ENCODE results near the gene TENT5C. TPM values are rescaled to one million over a fixed set of nuclear protein-coding genes. Genes with fewer than 3 reads are reported as not detected.

TENT5C gene
- total RNA-seq, 2 experiments from 2014 or later: 64.5 to 66.1 TPM

- Mint-ChIP-seq H3K27ac (peak overlapping the region; percentile 55), H3K4me3 (no peak overlapping the region), H3K9me3 (no peaks in the 10 kb centered on the region), H3K27me3 (no peaks in the 10 kb centered on the region), H3K36me3 (ENCODE audit: low read depth) (peaks cover 89% of the 10 kb centered on the region), H3K4me1 (peaks cover 96% of the 10 kb centered on the region)
- ChIA-PET CTCF (interaction anchor here (0.7 to 2.8 kb wide), 10 partner anchors 13 to 146 kb away, joined by 3 to 11 read pairs (median 6); no protein-coding TSS in a partner anchor), POLR2A (interaction anchor here (0.8 to 20.6 kb wide), 6 partner anchors 9 to 77 kb away, joined by 3 to 512 read pairs (median 6); no protein-coding TSS in a partner anchor)
- no peak for DNase-seq
Observed at GRCh38 chr1:117612517-117613248, 6.8 kb downstream of the TENT5C start.

GRCh38 chr1:117613249-117613968, 7.6 kb downstream of the TENT5C start:
- H3K9me3 Mint-ChIP-seq: no peaks in the 10 kb centered on the region
- ChIA-PET CTCF (interaction anchor here (0.8 to 2.8 kb wide), 12 partner anchors 13 to 145 kb away, joined by 3 to 11 read pairs (median 6); no protein-coding TSS in a partner anchor), POLR2A (interaction anchor here (0.8 to 20.6 kb wide), 6 partner anchors 8 to 77 kb away, joined by 3 to 512 read pairs (median 4); no protein-coding TSS in a partner anchor)
- no peak for DNase-seq
- H3K27ac Mint-ChIP-seq: no peak overlapping the region
- peaks cover 89% of the 10 kb centered on the region for H3K36me3 Mint-ChIP-seq (ENCODE audit: low read depth)
- peaks cover 96% of the 10 kb centered on the region for H3K4me1 Mint-ChIP-seq
- no peaks in the 10 kb centered on the region for H3K27me3 Mint-ChIP-seq
- no peak overlapping the region for H3K4me3 Mint-ChIP-seq

DNA sequence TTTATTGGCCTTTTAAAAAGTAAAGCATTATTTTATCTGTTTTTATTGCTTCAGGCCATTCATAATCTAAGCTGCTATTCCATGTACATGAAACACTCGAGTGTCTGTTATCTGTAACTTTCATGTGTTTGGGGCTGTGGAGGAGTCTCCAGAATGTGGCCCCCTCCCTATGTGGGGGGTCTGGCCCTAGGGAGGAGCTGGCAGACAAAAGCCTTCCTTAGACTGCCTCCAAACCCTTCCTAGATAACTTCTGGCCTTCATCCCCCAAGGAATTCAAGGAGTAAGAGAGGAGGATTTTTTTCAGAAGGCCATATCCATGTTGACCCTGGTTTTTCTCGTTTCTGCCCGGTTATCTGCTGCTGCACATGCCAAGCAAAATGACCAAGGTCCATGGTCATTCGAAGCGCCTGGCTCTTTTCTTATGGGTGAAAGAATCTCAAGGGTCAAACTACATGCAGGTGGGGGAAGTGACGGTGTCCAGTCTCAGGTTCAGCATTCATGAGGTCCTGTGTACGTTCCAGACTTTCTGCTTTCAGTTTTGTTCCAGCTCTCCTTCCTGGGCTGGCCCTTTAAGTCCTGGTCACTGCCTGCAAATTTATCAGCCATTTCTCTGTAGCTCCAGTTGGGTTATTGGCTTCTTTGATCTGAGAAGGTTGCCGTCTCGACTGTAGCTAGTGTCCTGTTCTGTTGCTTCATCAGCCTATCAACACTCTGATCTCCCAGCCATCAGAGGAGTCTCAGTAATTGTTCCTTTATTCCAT, 8.3 kb downstream of the TENT5C start:
- no peaks in the 10 kb centered on the region for H3K9me3 Mint-ChIP-seq
- no peak overlapping the region for H3K4me3 Mint-ChIP-seq
- H3K36me3 Mint-ChIP-seq (ENCODE audit: low read depth): peaks cover 85% of the 10 kb centered on the region
- peaks cover 94% of the 10 kb centered on the region for H3K4me1 Mint-ChIP-seq
- no peak for DNase-seq
- H3K27me3 Mint-ChIP-seq: no peaks in the 10 kb centered on the region
- H3K27ac Mint-ChIP-seq: no peak overlapping the region
- POLR2A ChIA-PET: interaction anchor here (1.3 to 20.6 kb wide), 3 partner anchors 14 to 76 kb away, joined by 3 to 512 read pairs (median 4); no protein-coding TSS in a partner anchor
- CTCF ChIA-PET: interaction anchor here (1.0 to 2.8 kb wide), 5 partner anchors 12 to 140 kb away, joined by 3 to 6 read pairs (median 3); no protein-coding TSS in a partner anchor

- peaks cover 82% of the 10 kb centered on the region for H3K36me3 Mint-ChIP-seq (ENCODE audit: low read depth)
- CTCF ChIA-PET: interaction anchor here (2.8 kb wide), 1 partner anchor 40 kb away, joined by 6 read pairs; no protein-coding TSS in a partner anchor
- no peak overlapping the region for H3K4me3 Mint-ChIP-seq
- peak; percentile 28 for DNase-seq
- peaks cover 93% of the 10 kb centered on the region for H3K4me1 Mint-ChIP-seq
- no peak overlapping the region for H3K27ac Mint-ChIP-seq
- no peaks in the 10 kb centered on the region for H3K27me3 Mint-ChIP-seq
- H3K9me3 Mint-ChIP-seq: no peaks in the 10 kb centered on the region
- POLR2A ChIA-PET: interaction anchor here (3.6 to 20.6 kb wide), 2 partner anchors 9 to 41 kb away, joined by 25 to 512 read pairs; partner anchors contain the start of gene TENT5C
Observed at GRCh38 chr1:117615474-117615873, 9.6 kb downstream of the TENT5C start.

DNA sequence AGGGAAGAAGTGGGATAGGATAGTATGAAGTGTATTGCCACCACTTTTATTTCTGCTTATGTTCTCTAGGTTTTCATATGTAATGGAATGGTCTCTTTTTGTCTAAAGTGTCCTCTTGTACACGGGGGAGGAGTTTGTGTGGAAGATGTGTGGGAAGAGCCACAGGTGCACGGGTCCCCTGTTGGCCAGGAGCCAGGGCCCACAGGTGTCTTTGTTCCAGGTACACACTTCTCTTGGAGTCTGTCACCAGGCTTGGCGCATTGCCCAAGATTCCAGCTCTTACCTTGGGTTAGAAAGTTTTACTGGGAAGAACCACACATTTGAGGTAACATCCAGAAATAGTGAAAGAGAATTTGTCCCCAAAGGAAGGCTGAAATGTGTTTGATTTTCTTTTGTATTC, 10.5 kb downstream of the TENT5C start:
- ChIA-PET CTCF (interaction anchor here (0.8 to 1.5 kb wide), 2 partner anchors 8 to 138 kb away, joined by 3 to 4 read pairs; no protein-coding TSS in a partner anchor), POLR2A (interaction anchor here (1.0 to 20.6 kb wide), 3 partner anchors 9 to 40 kb away, joined by 3 to 512 read pairs (median 25); partner anchors contain the start of gene TENT5C)
- DNase-seq: no peak
- Mint-ChIP-seq H3K27me3 (no peaks in the 10 kb centered on the region), H3K36me3 (ENCODE audit: low read depth) (peaks cover 82% of the 10 kb centered on the region), H3K9me3 (no peaks in the 10 kb centered on the region), H3K4me3 (no peak overlapping the region), H3K27ac (no peak overlapping the region), H3K4me1 (peaks cover 93% of the 10 kb centered on the region)

DNA sequence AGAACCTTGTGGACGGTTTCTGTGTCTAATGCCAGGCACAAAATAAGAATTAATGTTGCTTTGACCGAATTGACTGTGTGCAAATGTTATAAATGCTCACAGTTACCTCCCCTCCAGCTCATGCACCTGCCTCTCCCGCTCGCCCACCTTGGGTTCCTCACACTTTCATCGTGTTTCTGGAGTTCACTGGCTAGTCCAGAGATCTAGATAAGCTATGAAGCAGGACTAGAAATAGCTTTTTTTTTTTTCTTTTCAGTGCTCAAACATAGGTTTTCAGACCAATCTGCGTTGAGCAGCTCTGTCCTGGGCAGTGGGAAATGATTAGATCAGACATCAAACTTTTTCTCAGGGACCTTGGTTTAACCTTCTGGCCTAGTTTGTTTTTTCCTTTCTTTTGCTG, 11.1 kb downstream of the TENT5C start:
- ChIA-PET POLR2A (interaction anchor here (1.0 to 20.6 kb wide), 3 partner anchors 9 to 39 kb away, joined by 3 to 512 read pairs (median 25); partner anchors contain the start of gene TENT5C), CTCF (interaction anchor here (1.5 kb wide), 1 partner anchor 9 kb away, joined by 4 read pairs; no protein-coding TSS in a partner anchor)
- Mint-ChIP-seq H3K4me1 (peaks cover 94% of the 10 kb centered on the region), H3K36me3 (ENCODE audit: low read depth) (peaks cover 83% of the 10 kb centered on the region), H3K27ac (no peak overlapping the region), H3K27me3 (no peaks in the 10 kb centered on the region), H3K4me3 (no peak overlapping the region), H3K9me3 (no peaks in the 10 kb centered on the region)
- DNase-seq: no peak

GRCh38 chr1:117618450-117619122, 12.7 kb downstream of the TENT5C start:
- POLR2A ChIA-PET: interaction anchor here (1.1 to 20.6 kb wide), 4 partner anchors 12 to 56 kb away, joined by 3 to 512 read pairs (median 14); partner anchors contain the start of gene TENT5C
- Mint-ChIP-seq H3K4me3 (no peak overlapping the region), H3K4me1 (peaks cover 92% of the 10 kb centered on the region), H3K36me3 (ENCODE audit: low read depth) (peaks cover 85% of the 10 kb centered on the region), H3K27me3 (no peaks in the 10 kb centered on the region), H3K27ac (no peak overlapping the region), H3K9me3 (no peaks in the 10 kb centered on the region)
- CTCF ChIA-PET: interaction anchor here (0.5 to 1.3 kb wide), 4 partner anchors 55 to 140 kb away, joined by 3 to 4 read pairs (median 3); no protein-coding TSS in a partner anchor
- DNase-seq: no peak

DNA sequence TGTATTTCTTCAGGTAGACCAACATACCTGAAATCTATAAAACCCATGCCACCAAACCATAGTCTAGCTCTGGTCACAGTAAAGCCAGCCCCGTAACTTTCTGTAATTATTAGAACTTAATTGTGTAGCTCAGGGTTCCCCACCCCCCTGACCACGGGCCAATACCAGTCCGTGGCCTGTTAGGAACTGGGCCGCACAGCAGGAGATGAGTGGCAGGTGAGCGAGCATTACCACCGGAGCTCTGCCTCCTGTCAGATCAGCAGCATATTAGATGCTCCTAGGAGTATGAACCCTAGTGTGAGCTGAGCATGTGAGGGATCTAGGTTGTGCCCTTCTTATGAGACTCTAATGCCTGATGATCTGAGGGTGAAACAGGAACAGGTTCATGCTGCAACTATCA, 14.6 kb downstream of the TENT5C start:
- H3K4me3 Mint-ChIP-seq: no peak overlapping the region
- DNase-seq: no peak
- POLR2A ChIA-PET: interaction anchor here (1.7 to 20.6 kb wide), 2 partner anchors 9 to 36 kb away, joined by 4 to 512 read pairs; no protein-coding TSS in a partner anchor
- H3K9me3 Mint-ChIP-seq: no peaks in the 10 kb centered on the region
- CTCF ChIA-PET: interaction anchor here (2.5 kb wide), 1 partner anchor 54 kb away, joined by 8 read pairs; no protein-coding TSS in a partner anchor
- no peak overlapping the region for H3K27ac Mint-ChIP-seq
- H3K4me1 Mint-ChIP-seq: peaks cover 82% of the 10 kb centered on the region
- no peaks in the 10 kb centered on the region for H3K27me3 Mint-ChIP-seq
- peaks cover 85% of the 10 kb centered on the region for H3K36me3 Mint-ChIP-seq (ENCODE audit: low read depth)

DNA sequence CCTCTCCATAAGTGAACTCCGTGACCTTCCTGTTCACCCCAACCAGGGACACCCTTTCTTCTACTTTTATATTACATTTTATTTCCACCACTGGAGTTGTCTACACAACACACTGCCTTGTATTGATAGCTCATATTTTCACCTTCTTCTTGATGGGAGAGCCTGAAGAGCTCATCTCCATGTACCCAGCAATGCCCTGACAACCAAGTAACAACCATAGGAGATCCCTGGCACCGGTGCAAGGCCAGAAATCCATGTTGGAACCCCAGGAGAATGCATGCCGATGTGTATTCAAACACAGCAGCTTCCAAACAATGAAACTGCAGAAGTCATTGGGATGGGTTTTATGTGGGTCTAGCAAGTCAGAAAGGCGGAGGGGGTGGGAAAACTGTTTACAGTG, 15.5 kb downstream of the TENT5C start:
- CTCF ChIA-PET: interaction anchor here (1.2 to 2.5 kb wide), 2 partner anchors 35 to 53 kb away, joined by 3 to 8 read pairs; no protein-coding TSS in a partner anchor
- Mint-ChIP-seq H3K4me3 (no peak overlapping the region), H3K9me3 (no peaks in the 10 kb centered on the region), H3K27ac (no peak overlapping the region), H3K36me3 (ENCODE audit: low read depth) (peaks cover 85% of the 10 kb centered on the region), H3K4me1 (peaks cover 73% of the 10 kb centered on the region), H3K27me3 (no peaks in the 10 kb centered on the region)
- no peak for DNase-seq
- POLR2A ChIA-PET: interaction anchor here (1.7 to 20.6 kb wide), 3 partner anchors 8 to 35 kb away, joined by 4 to 512 read pairs (median 7); no protein-coding TSS in a partner anchor

- ChIA-PET CTCF (interaction anchor here (1.9 to 2.7 kb wide), 3 partner anchors 15 to 131 kb away, joined by 6 to 10 read pairs (median 8); no protein-coding TSS in a partner anchor), POLR2A (interaction anchor here (0.6 to 20.6 kb wide), 5 partner anchors 13 to 202 kb away, joined by 3 to 512 read pairs (median 3); no protein-coding TSS in a partner anchor)
- Mint-ChIP-seq H3K4me1 (peaks cover 65% of the 10 kb centered on the region), H3K27me3 (no peaks in the 10 kb centered on the region), H3K36me3 (ENCODE audit: low read depth) (peaks cover 89% of the 10 kb centered on the region), H3K27ac (peak overlapping the region; percentile 37), H3K4me3 (no peak overlapping the region), H3K9me3 (no peaks in the 10 kb centered on the region)
- DNase-seq: no peak
Observed at GRCh38 chr1:117622726-117623125, 16.9 kb downstream of the TENT5C start.

GRCh38 chr1:117623141-117623540, 17.3 kb downstream of the TENT5C start:
- no peaks in the 10 kb centered on the region for H3K9me3 Mint-ChIP-seq
- no peak overlapping the region for H3K4me3 Mint-ChIP-seq
- POLR2A ChIA-PET: interaction anchor here (1.1 to 20.6 kb wide), 4 partner anchors 13 to 51 kb away, joined by 3 to 512 read pairs (median 4); no protein-coding TSS in a partner anchor
- peaks cover 87% of the 10 kb centered on the region for H3K36me3 Mint-ChIP-seq (ENCODE audit: low read depth)
- H3K27ac Mint-ChIP-seq: no peak overlapping the region
- no peak for DNase-seq
- CTCF ChIA-PET: interaction anchor here (1.9 to 2.7 kb wide), 3 partner anchors 16 to 131 kb away, joined by 6 to 10 read pairs (median 8); no protein-coding TSS in a partner anchor
- peaks cover 64% of the 10 kb centered on the region for H3K4me1 Mint-ChIP-seq
- H3K27me3 Mint-ChIP-seq: no peaks in the 10 kb centered on the region

Data from activated CD4-positive, alpha-beta memory T cell treated with anti-CD3 and anti-CD28 coated beads, Interleukin-2, amount 10 ng/mL, durations not matched to agents 7 days and 5 days (primary cell).